Spleen (tissue), 11 donors: Measurements from ENCODE around the gene TMEM178B. TPM values are rescaled to one million over a fixed set of nuclear protein-coding genes. Genes with fewer than 3 reads are reported as not detected.
"Not testable (repeated sequence)": the region's sequence is repeated elsewhere in the genome, so short reads cannot be mapped to it uniquely, and the experiment has no call there.

Source experiments
- DNase-seq: peaks from one replicate; pipeline ENCODE4 v3.0.0-alpha.2; 2020
- H3K27ac ChIP-seq, 8 donors: fragments of 200-600 bp; sonication (generic) in 7 of 8; 1 replicate in 4 of 8; 2 replicates in 4 of 8; pipeline versions ENCODE4 v1.5.0 to v1.8.0; 2016 to 2021; ENCODE audit warnings: inconsistent platforms in 4 of 8, mild to moderate bottlenecking in 4 of 8, moderate library complexity in 1 of 8
- H3K27me3 ChIP-seq, 7 donors: fragments of 200-600 bp; sonication (generic) in 6 of 7; replicated peaks in 1 of 7; 1 replicate in 4 of 7; 2 replicates in 3 of 7; pipeline versions ENCODE4 v1.5.0 to v1.8.0; 2016 to 2021; ENCODE audit warnings: inconsistent platforms in 3 of 7, mild to moderate bottlenecking in 1 of 7
- H3K36me3 ChIP-seq, 6 donors: fragments of 200-600 bp; sonication (generic) in 5 of 6; 1 replicate in 4 of 6; 2 replicates in 2 of 6; pipeline versions ENCODE4 v1.5.0 to v1.8.0; 2016 to 2021; ENCODE audit warnings: inconsistent platforms in 2 of 6
- H3K4me1 ChIP-seq, 6 donors: fragments of 200-600 bp; sonication (generic) in 5 of 6; 1 replicate in 3 of 6; 2 replicates in 3 of 6; pipeline versions ENCODE4 v1.5.0 to v1.8.0; 2016 to 2021; ENCODE audit warnings: inconsistent platforms in 3 of 6
- H3K4me3 ChIP-seq, 8 donors: fragments of 200-600 bp; sonication (generic) in 7 of 8; 1 replicate in 4 of 8; 2 replicates in 4 of 8; pipeline versions ENCODE4 v1.5.0 to v1.8.0; 2016 to 2021; ENCODE audit warnings: inconsistent platforms in 4 of 8, mild to moderate bottlenecking in 4 of 8, moderate library complexity in 2 of 8
- H3K9me3 ChIP-seq, 8 donors: fragments of 200-600 bp; sonication (generic) in 7 of 8; 1 replicate in 4 of 8; 2 replicates in 4 of 8; pipeline versions ENCODE4 v1.5.0 to v1.8.0; 2016 to 2021; ENCODE audit warnings: inconsistent platforms in 4 of 8
- POLR2A ChIP-seq, 3 donors: fragments of 450-650 bp; IDR thresholded peaks; one replicate each; pipeline ENCODE4 v1.5.1; 2017; ENCODE audit warnings: antibody characterized with exemption in 3 of 3, mild to moderate bottlenecking in 1 of 3
- POLR2AphosphoS5 ChIP-seq, 3 donors: sonication (generic); formaldehyde crosslinking; IDR thresholded peaks; one replicate each; pipeline ENCODE4 v1.5.1; 2017; ENCODE audit warnings: antibody characterized with exemption in 3 of 3
- WGBS, 5 donors: extraction: QIAGEN DNeasy Blood & Tissue Kit in 3 of 5; methylation state at CpG; one replicate each; pipeline versions ENCODE4 v1.1.5 to v1.1.7; 2013 to 2018; 5-methylcytosine and 5-hydroxymethylcytosine counted together
- intact Hi-C: fragments of 100-400 bp; cut with DNase I; formaldehyde crosslinking; loops from one replicate; pipeline ENCODE4 v1.15.0; 2023; ENCODE audit warnings: low total_unique reads
- polyA plus RNA-seq, 3 donors: library from polyadenylated mRNA; stranded (reverse); fragments of 200-250 nt; gene quantifications; one replicate each; pipeline ENCODE4 v1.2.1, GENCODE V29; 2013
- total RNA-seq, 7 donors: library from RNA; depleted of rRNA in 3 of 7; stranded (reverse); fragments of >200 nt in 3 of 7; fragmentation: NEBNext Ultra II Directional in 4 of 7; extraction: Animal tissue kit (Norgen Biotek cat#: 25700) in 4 of 7; gene quantifications; one replicate each; pipeline versions ENCODE4 v1.1.0 to v1.2.1, GENCODE V29; 2016 to 2021
- TF ChIP-seq, protein P1 (sequence below), 11 experiments: fragments of 200-600 bp in 7 of 11; fragments of 450-650 bp in 4 of 11; sonication (generic) in 4 of 11; IDR thresholded peaks in 8 of 11; conservative IDR thresholded peaks in 3 of 11; 1 replicate in 7 of 11; 2 replicates in 4 of 11; pipeline versions ENCODE4 v1.4.0 to v1.8.0; 2016 to 2021; ENCODE audit warnings: antibody characterized with exemption in 11 of 11, inconsistent platforms in 4 of 11, mild to moderate bottlenecking in 1 of 11
- donor health status: healthy with polysubstance abuse.
- donor health status: DM: no; HTN: no; CAD: no; lungs with moderate emphysema.
- donor health status: DM: no; HTN: no; CAD: no.
- donor health status: Bipolar disorder and iron deficiency.
- donor health status: healthy.
- donor health status: DM: no; HTN: no; CAD: no.
- donor health status: DM: yes; HTN: yes; CAD: no.

TMEM178B gene
- total and polyA plus RNA-seq, 10 donors = 0.35 to 5.5 (median 1.3) TPM

DNA sequence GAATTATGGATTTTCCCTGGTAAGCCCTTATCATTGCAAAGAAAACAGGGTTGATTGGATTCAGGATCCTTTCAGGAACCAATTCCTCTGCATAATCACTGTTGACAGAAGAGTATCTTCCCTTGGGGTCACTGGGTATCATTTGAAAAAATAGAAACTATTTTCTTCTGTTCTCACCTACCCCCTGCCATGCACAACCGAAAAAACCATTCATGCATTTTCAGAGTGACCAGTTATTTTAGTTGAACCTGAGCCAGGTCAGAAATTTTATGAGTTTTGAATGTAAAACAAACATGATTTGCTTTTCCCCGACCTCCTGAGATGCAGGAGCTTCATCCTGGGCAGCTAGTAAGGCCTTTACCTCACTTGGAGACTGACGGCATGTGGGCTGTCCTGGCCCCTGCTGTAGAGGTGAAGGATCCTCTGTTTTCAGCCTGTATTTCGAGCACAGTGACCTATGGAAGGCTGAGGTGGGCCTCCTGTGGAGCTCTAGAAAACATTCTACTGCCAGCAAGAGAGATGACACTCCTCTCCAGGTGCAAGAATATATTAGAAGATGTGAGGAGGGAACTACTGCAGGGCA is 30.1 kb downstream of the TMEM178B start:
- intact Hi-C loops = no loop called here
- 49 to 59% (median 54%) methylated on average over 4 of the region's 4 CpGs for WGBS, 5 donors

DNA sequence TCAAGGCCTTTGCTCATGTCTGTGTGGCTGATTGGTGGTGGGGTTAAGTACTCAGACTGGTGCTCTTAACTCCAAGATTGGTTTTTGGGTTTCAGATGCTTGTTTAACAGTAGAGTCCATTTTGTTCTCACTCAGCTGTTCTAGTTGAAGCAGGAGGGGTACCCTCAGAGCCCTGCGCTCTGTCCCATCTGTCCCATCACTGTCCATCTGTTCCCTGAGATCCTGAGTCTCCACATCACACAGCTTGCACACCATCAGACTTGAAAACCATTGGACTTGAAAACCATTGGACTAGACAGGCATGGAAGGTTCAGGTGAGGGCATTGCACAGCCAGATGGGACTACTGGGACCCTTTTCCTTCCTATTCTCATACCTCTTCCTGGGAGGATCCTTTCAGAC is 39.3 kb downstream of the TMEM178B start:
- Histone ChIP-seq H3K4me1 (no peaks in the 10 kb centered on the region), H3K27ac (no peak overlapping the region), H3K27me3 (no peaks in the 10 kb centered on the region), H3K4me3 (no peak overlapping the region), H3K9me3 (peaks cover 0 to 6% (median 0%) of the 10 kb centered on the region in 8 donors), H3K36me3 (no peaks in the 10 kb centered on the region)
- intact Hi-C loops = no loop called here
- DNase-seq = no peak
- TF ChIP-seq, protein P1, sequence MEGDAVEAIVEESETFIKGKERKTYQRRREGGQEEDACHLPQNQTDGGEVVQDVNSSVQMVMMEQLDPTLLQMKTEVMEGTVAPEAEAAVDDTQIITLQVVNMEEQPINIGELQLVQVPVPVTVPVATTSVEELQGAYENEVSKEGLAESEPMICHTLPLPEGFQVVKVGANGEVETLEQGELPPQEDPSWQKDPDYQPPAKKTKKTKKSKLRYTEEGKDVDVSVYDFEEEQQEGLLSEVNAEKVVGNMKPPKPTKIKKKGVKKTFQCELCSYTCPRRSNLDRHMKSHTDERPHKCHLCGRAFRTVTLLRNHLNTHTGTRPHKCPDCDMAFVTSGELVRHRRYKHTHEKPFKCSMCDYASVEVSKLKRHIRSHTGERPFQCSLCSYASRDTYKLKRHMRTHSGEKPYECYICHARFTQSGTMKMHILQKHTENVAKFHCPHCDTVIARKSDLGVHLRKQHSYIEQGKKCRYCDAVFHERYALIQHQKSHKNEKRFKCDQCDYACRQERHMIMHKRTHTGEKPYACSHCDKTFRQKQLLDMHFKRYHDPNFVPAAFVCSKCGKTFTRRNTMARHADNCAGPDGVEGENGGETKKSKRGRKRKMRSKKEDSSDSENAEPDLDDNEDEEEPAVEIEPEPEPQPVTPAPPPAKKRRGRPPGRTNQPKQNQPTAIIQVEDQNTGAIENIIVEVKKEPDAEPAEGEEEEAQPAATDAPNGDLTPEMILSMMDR (IDR thresholded peaks at IDR 0.05 in 8 of 11, conservative IDR thresholded peaks at IDR 0.05 in 3 of 11) = no peak
- TF ChIP-seq POLR2A (IDR thresholded peaks at IDR 0.05) (no peak), POLR2AphosphoS5 (IDR thresholded peaks at IDR 0.05) (no peak)
- WGBS, 5 donors = 82 to 100% (median 92%) methylated on average over 1 of the region's 1 CpG

More for the DNA sequence above, 30.1 kb downstream of the TMEM178B start:
- Histone ChIP-seq H3K36me3 (no peaks in the 10 kb centered on the region), H3K27me3 (peaks cover 0 to 4% (median 0%) of the 10 kb centered on the region in 7 donors), H3K27ac (no peak overlapping the region), H3K4me3 (no peak overlapping the region), H3K4me1 (no peaks in the 10 kb centered on the region), H3K9me3 (no peaks in the 10 kb centered on the region)
- DNase-seq = no peak
- TF ChIP-seq, protein P1 (IDR thresholded peaks at IDR 0.05 in 8 of 11, conservative IDR thresholded peaks at IDR 0.05 in 3 of 11) = no peak
- no peak for TF ChIP-seq POLR2A (IDR thresholded peaks at IDR 0.05)
- TF ChIP-seq POLR2AphosphoS5 (IDR thresholded peaks at IDR 0.05) = no peak

DNA sequence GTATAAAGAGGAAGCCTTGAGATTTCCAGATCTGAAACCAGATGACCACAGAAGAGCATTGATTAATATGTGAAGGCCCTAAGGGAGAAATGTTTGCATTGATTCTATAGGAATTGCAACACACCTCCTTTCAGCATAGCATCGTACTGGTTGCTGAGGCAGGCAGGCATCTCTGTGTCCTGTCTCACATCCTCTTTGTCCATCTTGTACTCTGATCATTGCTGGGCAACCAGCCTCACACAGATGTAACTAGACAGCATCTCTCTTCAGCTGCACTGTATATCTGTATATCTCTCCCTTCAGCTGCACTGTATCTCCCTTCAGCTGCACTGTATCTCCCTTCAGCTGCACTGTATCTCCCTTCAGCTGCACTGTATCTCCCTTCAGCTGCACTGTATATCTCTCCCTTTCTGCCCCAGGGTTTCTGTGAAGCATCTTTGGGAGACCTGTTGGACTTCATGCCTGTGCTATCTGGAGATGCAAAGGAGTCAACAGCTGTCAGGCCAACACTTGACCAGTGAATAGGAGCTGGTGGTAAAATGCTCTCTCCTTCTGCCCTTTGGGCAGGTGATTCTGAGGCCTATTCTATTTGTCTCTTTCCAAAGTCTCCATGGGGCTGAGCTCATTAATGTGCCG is 40.3 kb downstream of the TMEM178B start:
- intact Hi-C loops = no loop called here
- H3K36me3 ChIP-seq = no peaks in the 10 kb centered on the region
- H3K27me3 ChIP-seq = no peaks in the 10 kb centered on the region
- peaks cover 0 to 6% (median 0%) of the 10 kb centered on the region in 8 donors for H3K9me3 ChIP-seq
- H3K4me1 ChIP-seq = no peaks in the 10 kb centered on the region
- DNase-seq = no peak
- no peak overlapping the region for H3K4me3 ChIP-seq
- 81 to 91% (median 86%) methylated on average over 2 of the region's 2 CpGs for WGBS, 5 donors
- TF ChIP-seq POLR2A (IDR thresholded peaks at IDR 0.05) (no peak), POLR2AphosphoS5 (IDR thresholded peaks at IDR 0.05) (no peak)
- TF ChIP-seq, protein P1 (IDR thresholded peaks at IDR 0.05 in 8 of 11, conservative IDR thresholded peaks at IDR 0.05 in 3 of 11) = no peak
- no peak overlapping the region for H3K27ac ChIP-seq

DNA sequence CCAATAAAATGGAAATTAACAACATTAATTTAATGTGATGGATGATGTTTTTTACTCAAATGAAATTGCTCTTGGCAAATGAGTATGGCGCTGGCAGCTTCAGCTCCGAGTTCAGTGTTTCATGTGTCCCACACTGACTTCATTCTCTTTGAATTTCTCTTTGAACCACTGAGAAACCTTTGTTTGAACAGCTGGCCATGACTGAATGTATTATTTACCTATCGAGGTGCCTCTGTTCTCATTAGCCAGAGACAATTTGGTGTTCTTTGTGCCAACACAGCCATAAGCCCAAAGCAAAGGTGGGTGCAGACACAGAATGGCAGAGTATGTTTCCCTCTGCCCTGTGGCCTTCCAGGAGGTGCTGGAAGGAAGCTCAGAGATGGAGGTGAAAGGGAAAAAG is 42.1 kb downstream of the TMEM178B start:
- WGBS, 5 donors = 78 to 87% (median 83%) methylated on average over 3 of the region's 3 CpGs
- DNase-seq = no peak
- intact Hi-C loops = no loop called here

DNA sequence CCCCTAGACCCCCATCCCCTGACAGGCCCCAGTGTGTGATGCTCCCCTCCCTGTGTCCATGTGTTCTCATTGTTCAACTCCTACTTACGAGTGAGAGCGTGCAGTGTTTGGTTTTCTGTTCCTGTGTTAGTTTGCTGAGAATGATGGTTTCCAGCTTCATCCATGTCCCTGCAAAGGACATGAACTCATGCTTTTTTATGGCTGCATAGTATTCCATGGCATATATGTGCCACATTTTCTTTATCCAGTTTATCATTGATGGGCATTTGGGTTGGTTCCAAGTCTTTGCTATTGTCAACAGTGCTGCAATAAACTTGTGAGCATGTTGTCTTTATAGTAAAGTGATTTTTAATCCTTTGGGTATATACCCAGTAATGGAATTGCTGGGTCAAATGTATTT is 42.8 kb downstream of the TMEM178B start:
- H3K9me3 ChIP-seq, DNase-seq, H3K4me3 ChIP-seq, H3K36me3 ChIP-seq, H3K27ac ChIP-seq, intact Hi-C loops, H3K27me3 ChIP-seq, H3K4me1 ChIP-seq: not testable (repeated sequence)
- WGBS, 5 donors = 93 to 98% (median 98%) methylated on average over 2 of the region's 2 CpGs

More for the DNA sequence above, 42.1 kb downstream of the TMEM178B start:
- no peak overlapping the region for H3K4me3 ChIP-seq
- no peaks in the 10 kb centered on the region for H3K27me3 ChIP-seq
- no peaks in the 10 kb centered on the region for H3K4me1 ChIP-seq
- H3K9me3 ChIP-seq = peaks cover 0 to 6% (median 0%) of the 10 kb centered on the region in 8 donors
- no peak overlapping the region for H3K27ac ChIP-seq
- no peak for TF ChIP-seq POLR2AphosphoS5 (IDR thresholded peaks at IDR 0.05)
- TF ChIP-seq, protein P1 (IDR thresholded peaks at IDR 0.05 in 8 of 11, conservative IDR thresholded peaks at IDR 0.05 in 3 of 11) = no peak
- no peak for TF ChIP-seq POLR2A (IDR thresholded peaks at IDR 0.05)
- no peaks in the 10 kb centered on the region for H3K36me3 ChIP-seq
